Neural cell (in vitro differentiated cells): ENCODE results near the gene BTBD3. TPM values are rescaled to one million over a fixed set of nuclear protein-coding genes. Genes with fewer than 3 reads are reported as not detected.

Source experiments
- H2AFZ ChIP-seq: fragments of 200-600, 300-800 bp; sonication (generic), shearing (Covaris generic); 2 replicates; pipeline ENCODE4 v1.6.0; 2014; ENCODE audit warnings: low read depth, mild to moderate bottlenecking, antibody characterized with exemption, low read length, moderate library complexity
- H3F3A ChIP-seq: fragments of 200-600 bp; shearing (Covaris generic); 2 replicates; pipeline ENCODE4 v1.6.1; 2016; ENCODE audit warnings: mild to moderate bottlenecking, moderate library complexity, mixed read lengths, antibody characterized with exemption, low read length; ENCODE audit not compliant: insufficient read depth, poor library complexity, severe bottlenecking
- H3K27ac ChIP-seq: fragments of 200-600, 300-800 bp; sonication (generic), shearing (Covaris generic); 2 replicates; pipeline ENCODE4 v1.5.1; 2014; ENCODE audit warnings: mild to moderate bottlenecking, low read length, moderate library complexity
- H3K27me3 ChIP-seq: fragments of 300-800, 200-600 bp; sonication (generic), shearing (Covaris generic); 2 replicates; pipeline ENCODE4 v1.6.0; 2014; ENCODE audit warnings: mild to moderate bottlenecking, low read depth, low read length, moderate library complexity; ENCODE audit not compliant: insufficient read depth
- H3K36me3 ChIP-seq: fragments of 300-800, 200-600 bp; sonication (generic), shearing (Covaris generic); 2 replicates; pipeline ENCODE4 v1.5.1; 2014; ENCODE audit warnings: mild to moderate bottlenecking, antibody characterized with exemption, low read length, moderate library complexity; ENCODE audit not compliant: insufficient read depth
- H3K4me2 ChIP-seq: fragments of 300-800, 200-600 bp; sonication (generic), shearing (Covaris generic); 2 replicates; pipeline ENCODE4 v1.6.0; 2014; ENCODE audit warnings: mild to moderate bottlenecking, low read length
- H3K4me3 ChIP-seq: fragments of 300-800, 200-600 bp; sonication (generic), shearing (Covaris generic); 2 replicates; pipeline ENCODE4 v1.5.1; 2014; ENCODE audit warnings: mild to moderate bottlenecking, low read length, moderate library complexity
- H3K79me2 ChIP-seq: fragments of 200-600 bp; shearing (Covaris generic); replicated peaks from 2 replicates; pipeline ENCODE4 v1.6.0; 2014; ENCODE audit warnings: mild to moderate bottlenecking, low read length, moderate library complexity; ENCODE audit not compliant: insufficient read depth
- H3K9ac ChIP-seq: fragments of 300-800, 200-600 bp; sonication (generic), shearing (Covaris generic); 2 replicates; pipeline ENCODE4 v1.6.1; 2016; ENCODE audit warnings: mild to moderate bottlenecking, low read length, mixed read lengths
- H3K9me2 ChIP-seq: fragments of 200-600 bp; shearing (Covaris generic); 2 replicates; pipeline ENCODE4 v1.6.1; 2016; ENCODE audit warnings: mild to moderate bottlenecking, low read length, mixed read lengths; ENCODE audit not compliant: insufficient read depth
- H3K9me3 ChIP-seq: fragments of 200-600, 300-800 bp; sonication (generic), shearing (Covaris generic); 2 replicates; pipeline ENCODE4 v1.6.1; 2016; ENCODE audit warnings: mild to moderate bottlenecking, mixed run types, low read length, moderate library complexity, mixed read lengths
- H4K20me1 ChIP-seq: fragments of 200-600 bp; shearing (Covaris generic); 2 replicates; pipeline ENCODE4 v1.6.1; 2016; ENCODE audit warnings: mild to moderate bottlenecking, mixed run types; ENCODE audit not compliant: insufficient read depth
- EP300 ChIP-seq: fragments of 450-650 bp; conservative IDR thresholded peaks from 2 replicates; pipeline ENCODE4 v1.6.1; 2014; ENCODE audit warnings: antibody characterized with exemption, mild to moderate bottlenecking, moderate library complexity; ENCODE audit not compliant: poor library complexity, severe bottlenecking
- EZH2 ChIP-seq: fragments of 200-600, 300-800 bp; shearing (Covaris generic), sonication (generic); IDR thresholded peaks from 2 replicates; pipeline ENCODE4 v1.6.1; 2014; ENCODE audit warnings: antibody characterized with exemption, low read length, borderline replicate concordance, mild to moderate bottlenecking; ENCODE audit not compliant: insufficient read depth, poor library complexity, severe bottlenecking
- MXI1 ChIP-seq: fragments of 450-650 bp; conservative IDR thresholded peaks from 2 replicates; pipeline ENCODE4 v1.6.1; 2014; ENCODE audit warnings: antibody characterized with exemption, mild to moderate bottlenecking; ENCODE audit not compliant: poor library complexity, severe bottlenecking
- POLR2AphosphoS5 ChIP-seq: IDR thresholded peaks from 2 replicates; pipeline ENCODE4 v1.6.1; 2012
- RAD21 ChIP-seq: fragments of 450-650 bp; conservative IDR thresholded peaks from 2 replicates; pipeline ENCODE4 v1.6.1; 2014; ENCODE audit warnings: antibody characterized with exemption, mild to moderate bottlenecking, moderate library complexity
- SMC3 ChIP-seq: fragments of 450-650 bp; conservative IDR thresholded peaks from 2 replicates; pipeline ENCODE4 v1.6.1; 2014; ENCODE audit warnings: antibody characterized with exemption, mild to moderate bottlenecking, moderate library complexity; ENCODE audit not compliant: poor library complexity
- TAF1 ChIP-seq: IDR thresholded peaks from 2 replicates; pipeline ENCODE4 v1.6.1; 2012; ENCODE audit warnings: low read depth
- polyA plus RNA-seq: library from polyadenylated mRNA; depleted of rRNA; stranded (reverse); fragments of >200 nt; gene quantifications from 2 replicates; pipeline ENCODE4 v1.2.3, GENCODE V29; 2014
- TF ChIP-seq, protein P1 (sequence below): fragments of 450-650 bp; IDR thresholded peaks from 2 replicates; pipeline ENCODE4 v1.5.1; 2014; ENCODE audit warnings: antibody characterized with exemption, mild to moderate bottlenecking, moderate library complexity; ENCODE audit not compliant: poor library complexity, severe bottlenecking
- TF ChIP-seq, protein P2 (sequence below): IDR thresholded peaks from 2 replicates; pipeline ENCODE4 v1.6.1; 2012; ENCODE audit warnings: borderline replicate concordance

Gene BTBD3
- polyA plus RNA-seq, 1 donor from 2014 or later, result 90.0 TPM

DNA sequence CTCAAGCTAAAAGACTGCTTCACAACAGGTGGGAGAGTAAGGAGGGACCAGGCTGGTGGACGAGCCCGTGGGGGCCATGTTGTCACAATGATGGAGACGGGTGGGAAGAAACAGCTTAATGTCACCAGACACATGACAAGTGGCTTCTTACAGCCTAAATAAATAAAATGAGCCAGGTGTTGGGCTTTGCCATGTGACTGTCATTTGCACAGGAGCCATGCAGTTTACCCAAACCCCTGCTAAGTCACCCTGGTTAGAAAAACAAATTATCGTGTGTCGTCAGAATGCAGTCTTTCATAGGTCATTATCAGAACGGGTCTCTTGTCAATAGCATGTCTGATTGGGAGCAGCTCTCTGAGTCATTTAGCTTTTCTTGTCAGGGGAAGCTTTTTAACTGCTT is 18.5 kb downstream of the BTBD3 start:
- Histone ChIP-seq H3K4me2 (peak overlapping the region; percentile 42), H2AFZ (no peak overlapping the region), H3F3A (no peaks in the 10 kb centered on the region), H3K27ac (peak overlapping the region; percentile 52), H4K20me1 (no peaks in the 10 kb centered on the region), H3K79me2 (no peaks in the 10 kb centered on the region), H3K9me2 (no peaks in the 10 kb centered on the region), H3K36me3 (no peaks in the 10 kb centered on the region), H3K9ac (no peak overlapping the region), H3K9me3 (no peaks in the 10 kb centered on the region), H3K27me3 (no peaks in the 10 kb centered on the region), H3K4me3 (peak overlapping the region; percentile 31)
- TF ChIP-seq POLR2AphosphoS5 (peak; percentile 47), SMC3 (peak; percentile 16), EP300 (peak; percentile 83), TAF1 (no peak), EZH2 (no peak), RAD21 (no peak), MXI1 (no peak)
- TF ChIP-seq, protein P1, sequence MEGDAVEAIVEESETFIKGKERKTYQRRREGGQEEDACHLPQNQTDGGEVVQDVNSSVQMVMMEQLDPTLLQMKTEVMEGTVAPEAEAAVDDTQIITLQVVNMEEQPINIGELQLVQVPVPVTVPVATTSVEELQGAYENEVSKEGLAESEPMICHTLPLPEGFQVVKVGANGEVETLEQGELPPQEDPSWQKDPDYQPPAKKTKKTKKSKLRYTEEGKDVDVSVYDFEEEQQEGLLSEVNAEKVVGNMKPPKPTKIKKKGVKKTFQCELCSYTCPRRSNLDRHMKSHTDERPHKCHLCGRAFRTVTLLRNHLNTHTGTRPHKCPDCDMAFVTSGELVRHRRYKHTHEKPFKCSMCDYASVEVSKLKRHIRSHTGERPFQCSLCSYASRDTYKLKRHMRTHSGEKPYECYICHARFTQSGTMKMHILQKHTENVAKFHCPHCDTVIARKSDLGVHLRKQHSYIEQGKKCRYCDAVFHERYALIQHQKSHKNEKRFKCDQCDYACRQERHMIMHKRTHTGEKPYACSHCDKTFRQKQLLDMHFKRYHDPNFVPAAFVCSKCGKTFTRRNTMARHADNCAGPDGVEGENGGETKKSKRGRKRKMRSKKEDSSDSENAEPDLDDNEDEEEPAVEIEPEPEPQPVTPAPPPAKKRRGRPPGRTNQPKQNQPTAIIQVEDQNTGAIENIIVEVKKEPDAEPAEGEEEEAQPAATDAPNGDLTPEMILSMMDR, result no peak
- TF ChIP-seq, protein P2, sequence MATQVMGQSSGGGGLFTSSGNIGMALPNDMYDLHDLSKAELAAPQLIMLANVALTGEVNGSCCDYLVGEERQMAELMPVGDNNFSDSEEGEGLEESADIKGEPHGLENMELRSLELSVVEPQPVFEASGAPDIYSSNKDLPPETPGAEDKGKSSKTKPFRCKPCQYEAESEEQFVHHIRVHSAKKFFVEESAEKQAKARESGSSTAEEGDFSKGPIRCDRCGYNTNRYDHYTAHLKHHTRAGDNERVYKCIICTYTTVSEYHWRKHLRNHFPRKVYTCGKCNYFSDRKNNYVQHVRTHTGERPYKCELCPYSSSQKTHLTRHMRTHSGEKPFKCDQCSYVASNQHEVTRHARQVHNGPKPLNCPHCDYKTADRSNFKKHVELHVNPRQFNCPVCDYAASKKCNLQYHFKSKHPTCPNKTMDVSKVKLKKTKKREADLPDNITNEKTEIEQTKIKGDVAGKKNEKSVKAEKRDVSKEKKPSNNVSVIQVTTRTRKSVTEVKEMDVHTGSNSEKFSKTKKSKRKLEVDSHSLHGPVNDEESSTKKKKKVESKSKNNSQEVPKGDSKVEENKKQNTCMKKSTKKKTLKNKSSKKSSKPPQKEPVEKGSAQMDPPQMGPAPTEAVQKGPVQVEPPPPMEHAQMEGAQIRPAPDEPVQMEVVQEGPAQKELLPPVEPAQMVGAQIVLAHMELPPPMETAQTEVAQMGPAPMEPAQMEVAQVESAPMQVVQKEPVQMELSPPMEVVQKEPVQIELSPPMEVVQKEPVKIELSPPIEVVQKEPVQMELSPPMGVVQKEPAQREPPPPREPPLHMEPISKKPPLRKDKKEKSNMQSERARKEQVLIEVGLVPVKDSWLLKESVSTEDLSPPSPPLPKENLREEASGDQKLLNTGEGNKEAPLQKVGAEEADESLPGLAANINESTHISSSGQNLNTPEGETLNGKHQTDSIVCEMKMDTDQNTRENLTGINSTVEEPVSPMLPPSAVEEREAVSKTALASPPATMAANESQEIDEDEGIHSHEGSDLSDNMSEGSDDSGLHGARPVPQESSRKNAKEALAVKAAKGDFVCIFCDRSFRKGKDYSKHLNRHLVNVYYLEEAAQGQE, result no peak

DNA sequence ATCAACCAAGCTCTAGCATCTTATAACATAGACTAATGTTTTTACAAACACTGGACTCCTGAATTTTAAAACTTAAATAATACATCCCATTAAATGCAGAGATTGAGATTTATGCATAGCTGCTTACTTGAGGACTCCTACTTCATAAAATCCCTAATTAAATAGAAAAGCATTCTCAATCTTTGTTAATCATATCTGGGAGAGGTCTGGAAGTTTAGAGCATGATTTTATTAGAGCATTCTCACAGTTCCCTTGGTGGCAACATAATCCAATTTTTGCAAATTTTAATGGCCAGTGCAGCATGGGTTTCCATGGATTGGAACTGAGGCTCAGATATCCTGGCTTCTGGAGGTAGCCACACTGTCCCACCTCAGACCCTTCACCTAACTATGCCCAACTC is 19.5 kb downstream of the BTBD3 start:
- H3K36me3 ChIP-seq, result no peaks in the 10 kb centered on the region
- no peak overlapping the region for H3K4me3 ChIP-seq
- H3F3A ChIP-seq, result no peaks in the 10 kb centered on the region
- H4K20me1 ChIP-seq, result no peaks in the 10 kb centered on the region
- H3K27me3 ChIP-seq, result no peaks in the 10 kb centered on the region
- H2AFZ ChIP-seq, result no peak overlapping the region
- H3K9me2 ChIP-seq, result no peaks in the 10 kb centered on the region
- TF ChIP-seq, protein P1, result no peak
- TF ChIP-seq EP300 (no peak), RAD21 (no peak), SMC3 (no peak), MXI1 (no peak), TAF1 (no peak), POLR2AphosphoS5 (no peak), EZH2 (no peak)
- TF ChIP-seq, protein P2, result no peak
- peak overlapping the region; percentile 42 for H3K4me2 ChIP-seq
- no peak overlapping the region for H3K9ac ChIP-seq
- peak overlapping the region; percentile 52 for H3K27ac ChIP-seq
- no peaks in the 10 kb centered on the region for H3K9me3 ChIP-seq
- H3K79me2 ChIP-seq, result no peaks in the 10 kb centered on the region
